OCI-LY3 (cell line): ENCODE results near the gene TANGO6.
A peak's percentile ranks its signal among the peaks of the same experiment; 100 is the strongest.

Experiments
- H2AFZ ChIP-seq: fragments of 200-600, 300-600 bp; shearing (Covaris generic); 2 replicates; pipeline ENCODE4 v1.6.0; 2014; ENCODE audit warnings: antibody characterized with exemption, low read depth, low read length
- H3K27ac ChIP-seq: fragments of 200-600, 300-600 bp; sonication (generic); 2 replicates; pipeline ENCODE4 v1.5.1; 2014; ENCODE audit warnings: mild to moderate bottlenecking, low read length, moderate library complexity, mixed read lengths
- H3K27me3 ChIP-seq: fragments of 200-600, 300-600 bp; sonication (generic); 2 replicates; pipeline ENCODE4 v1.6.1; 2014; ENCODE audit warnings: low read depth, low read length, mixed read lengths
- H3K36me3 ChIP-seq: fragments of 200-600, 300-600 bp; sonication (generic); replicated peaks from 2 replicates; pipeline ENCODE3; 2014; ENCODE audit warnings: low read depth, low read length, mixed read lengths
- H3K4me1 ChIP-seq: fragments of 300-600, 200-600 bp; sonication (generic); 2 replicates; pipeline ENCODE4 v1.6.1; 2014; ENCODE audit warnings: low read length, mixed read lengths
- H3K4me2 ChIP-seq: fragments of 200-600, 300-600 bp; sonication (generic); 2 replicates; pipeline ENCODE4 v1.6.1; 2014; ENCODE audit warnings: low read length, mixed read lengths
- H3K4me3 ChIP-seq: fragments of 300-600, 200-600 bp; sonication (generic); 2 replicates; pipeline ENCODE4 v1.5.1; 2014; ENCODE audit warnings: antibody characterized with exemption, mild to moderate bottlenecking, low read length, moderate library complexity
- H3K79me2 ChIP-seq: fragments of 300-600, 200-600 bp; shearing (Covaris generic); 2 replicates; pipeline ENCODE4 v1.6.1; 2014; ENCODE audit warnings: mild to moderate bottlenecking, low read length, mixed read lengths
- H3K9ac ChIP-seq: fragments of 300-600, 200-600 bp; shearing (Covaris generic); 2 replicates; pipeline ENCODE4 v1.6.0; 2014; ENCODE audit warnings: mild to moderate bottlenecking, low read length, moderate library complexity
- H3K9me3 ChIP-seq: fragments of 200-600, 300-600 bp; shearing (Covaris generic); 2 replicates; pipeline ENCODE4 v1.6.1; 2014; ENCODE audit warnings: low read length, mixed read lengths; ENCODE audit not compliant: insufficient read depth
- H4K20me1 ChIP-seq: fragments of 200-600, 300-600 bp; sonication (generic); 2 replicates; pipeline ENCODE4 v1.6.1; 2016; ENCODE audit warnings: low read length, mixed read lengths; ENCODE audit not compliant: insufficient read depth
- CTCF ChIP-seq: fragments of 200-600, 300-600 bp; sonication (generic); IDR thresholded peaks from 2 replicates; pipeline ENCODE4 v1.5.1; 2014; ENCODE audit warnings: antibody characterized with exemption, low read length, low read depth
- EZH2phosphoT487 ChIP-seq: fragments of 200-600 bp; shearing (Covaris generic); IDR thresholded peaks from 2 replicates; pipeline ENCODE4 v1.6.1; 2018; ENCODE audit warnings: antibody characterized with exemption, mixed run types, low read depth

The TANGO6 gene

GRCh38 chr16:68860978-68861892 lies 17.9 kb downstream of the TANGO6 start:
- H3K36me3 ChIP-seq: peaks cover 37% of the 10 kb centered on the region

GRCh38 chr16:68866933-68867332 lies 23.6 kb downstream of the TANGO6 start:
- Histone ChIP-seq H3K9me3 (no peaks in the 10 kb centered on the region), H4K20me1 (no peaks in the 10 kb centered on the region), H3K27ac (peak overlapping the region; percentile 98), H3K27me3 (no peaks in the 10 kb centered on the region), H3K4me3 (peak overlapping the region; percentile 11; the same call in 1 of the 2 replicates), H3K4me1 (peaks cover 74% of the 10 kb centered on the region), H3K36me3 (peaks cover 33% of the 10 kb centered on the region), H3K4me2 (peak overlapping the region; percentile 50), H3K9ac (peak overlapping the region; percentile 53; the same call in 1 of the 2 replicates), H3K79me2 (peaks cover 15% of the 10 kb centered on the region), H2AFZ (no peak overlapping the region)
- TF ChIP-seq EZH2phosphoT487 (no peak), CTCF (no peak)

More at GRCh38 chr16:68860978-68861892, 17.9 kb downstream of the TANGO6 start:
- Histone ChIP-seq H3K4me2 (no peak overlapping the region), H3K4me1 (peaks cover 43% of the 10 kb centered on the region), H3K79me2 (peaks cover 58% of the 10 kb centered on the region), H3K9ac (no peak overlapping the region), H3K4me3 (no peak overlapping the region), H3K27me3 (no peaks in the 10 kb centered on the region), H3K27ac (no peak overlapping the region), H3K9me3 (no peaks in the 10 kb centered on the region), H4K20me1 (no peaks in the 10 kb centered on the region), H2AFZ (no peak overlapping the region)
- TF ChIP-seq CTCF (no peak), EZH2phosphoT487 (no peak)

- Histone ChIP-seq H3K4me2 (peak overlapping the region; percentile 7; the same call in 1 of the 2 replicates), H3K4me1 (peaks cover 52% of the 10 kb centered on the region), H2AFZ (no peak overlapping the region), H3K4me3 (no peak overlapping the region), H3K27me3 (no peaks in the 10 kb centered on the region), H3K9ac (no peak overlapping the region; the same call in 1 of the 2 replicates), H4K20me1 (no peaks in the 10 kb centered on the region), H3K27ac (peak overlapping the region; percentile 34; the same call in 1 of the 2 replicates), H3K79me2 (0 out of 2 replicates have a peak, but pooled peaks cover 1% of the 10 kb centered on the region), H3K9me3 (no peaks in the 10 kb centered on the region), H3K36me3 (peaks cover 34% of the 10 kb centered on the region)
- TF ChIP-seq EZH2phosphoT487 (no peak), CTCF (no peak)
These were observed 26.3 kb downstream of the TANGO6 start for GRCh38 chr16:68869492-68870088.
